ENCODE measurements around the gene CENPV.

- TF ChIP-seq CTCF (IDR thresholded peaks at IDR 0.05) (no peak), EZH2 (IDR thresholded peaks at IDR 0.05) (no peak)
Observed at GRCh38 chr17:16314189-16314588, 39.1 kb downstream of the CENPV start.

All from neural progenitor cell (in vitro differentiated cells).